Measurements from ENCODE around the gene CADPS.

DNA sequence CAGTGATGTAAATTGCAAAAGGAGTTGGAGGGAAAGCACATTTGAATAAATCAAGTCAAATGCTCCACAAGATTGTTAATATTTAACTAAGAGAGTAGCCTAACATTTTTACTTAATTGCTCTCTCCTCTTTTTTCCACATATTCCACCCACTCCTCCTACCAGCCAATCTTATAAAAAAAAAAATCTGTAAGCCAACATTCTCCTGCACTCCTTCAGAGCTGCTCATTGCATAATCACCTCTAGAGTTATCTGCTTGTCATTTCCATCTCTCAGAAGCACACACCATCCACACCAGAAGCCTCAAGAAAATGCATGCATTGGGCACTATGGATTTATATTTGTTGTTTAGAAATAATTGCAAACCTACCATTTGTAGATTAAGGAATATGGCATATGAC lies 64.1 kb downstream of the CADPS start:
- TF ChIP-seq, protein P1, sequence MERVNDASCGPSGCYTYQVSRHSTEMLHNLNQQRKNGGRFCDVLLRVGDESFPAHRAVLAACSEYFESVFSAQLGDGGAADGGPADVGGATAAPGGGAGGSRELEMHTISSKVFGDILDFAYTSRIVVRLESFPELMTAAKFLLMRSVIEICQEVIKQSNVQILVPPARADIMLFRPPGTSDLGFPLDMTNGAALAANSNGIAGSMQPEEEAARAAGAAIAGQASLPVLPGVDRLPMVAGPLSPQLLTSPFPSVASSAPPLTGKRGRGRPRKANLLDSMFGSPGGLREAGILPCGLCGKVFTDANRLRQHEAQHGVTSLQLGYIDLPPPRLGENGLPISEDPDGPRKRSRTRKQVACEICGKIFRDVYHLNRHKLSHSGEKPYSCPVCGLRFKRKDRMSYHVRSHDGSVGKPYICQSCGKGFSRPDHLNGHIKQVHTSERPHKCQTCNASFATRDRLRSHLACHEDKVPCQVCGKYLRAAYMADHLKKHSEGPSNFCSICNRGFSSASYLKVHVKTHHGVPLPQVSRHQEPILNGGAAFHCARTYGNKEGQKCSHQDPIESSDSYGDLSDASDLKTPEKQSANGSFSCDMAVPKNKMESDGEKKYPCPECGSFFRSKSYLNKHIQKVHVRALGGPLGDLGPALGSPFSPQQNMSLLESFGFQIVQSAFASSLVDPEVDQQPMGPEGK (CRISPR knock-in tag; IDR thresholded peaks at IDR 0.05; ENCODE audit: borderline replicate concordance), result no peak
- TF ChIP-seq ZFP3 (CRISPR knock-in tag; IDR thresholded peaks at IDR 0.05), result no peak
- TF ChIP-seq OSR1 (CRISPR knock-in tag; IDR thresholded peaks at IDR 0.05), result no peak
- no peak for TF ChIP-seq ZNF70 (CRISPR knock-in tag; IDR thresholded peaks at IDR 0.05)
- TF ChIP-seq, protein P2, sequence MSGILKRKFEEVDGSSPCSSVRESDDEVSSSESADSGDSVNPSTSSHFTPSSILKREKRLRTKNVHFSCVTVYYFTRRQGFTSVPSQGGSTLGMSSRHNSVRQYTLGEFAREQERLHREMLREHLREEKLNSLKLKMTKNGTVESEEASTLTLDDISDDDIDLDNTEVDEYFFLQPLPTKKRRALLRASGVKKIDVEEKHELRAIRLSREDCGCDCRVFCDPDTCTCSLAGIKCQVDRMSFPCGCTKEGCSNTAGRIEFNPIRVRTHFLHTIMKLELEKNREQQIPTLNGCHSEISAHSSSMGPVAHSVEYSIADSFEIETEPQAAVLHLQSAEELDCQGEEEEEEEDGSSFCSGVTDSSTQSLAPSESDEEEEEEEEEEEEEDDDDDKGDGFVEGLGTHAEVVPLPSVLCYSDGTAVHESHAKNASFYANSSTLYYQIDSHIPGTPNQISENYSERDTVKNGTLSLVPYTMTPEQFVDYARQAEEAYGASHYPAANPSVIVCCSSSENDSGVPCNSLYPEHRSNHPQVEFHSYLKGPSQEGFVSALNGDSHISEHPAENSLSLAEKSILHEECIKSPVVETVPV (CRISPR knock-in tag; IDR thresholded peaks at IDR 0.05), result no peak
- TF ChIP-seq ZFP30 (CRISPR knock-in tag; IDR thresholded peaks at IDR 0.05), result no peak
- TF ChIP-seq PPARA (CRISPR knock-in tag; IDR thresholded peaks at IDR 0.05; ENCODE audit: borderline replicate concordance), result no peak
- TF ChIP-seq, protein P3, sequence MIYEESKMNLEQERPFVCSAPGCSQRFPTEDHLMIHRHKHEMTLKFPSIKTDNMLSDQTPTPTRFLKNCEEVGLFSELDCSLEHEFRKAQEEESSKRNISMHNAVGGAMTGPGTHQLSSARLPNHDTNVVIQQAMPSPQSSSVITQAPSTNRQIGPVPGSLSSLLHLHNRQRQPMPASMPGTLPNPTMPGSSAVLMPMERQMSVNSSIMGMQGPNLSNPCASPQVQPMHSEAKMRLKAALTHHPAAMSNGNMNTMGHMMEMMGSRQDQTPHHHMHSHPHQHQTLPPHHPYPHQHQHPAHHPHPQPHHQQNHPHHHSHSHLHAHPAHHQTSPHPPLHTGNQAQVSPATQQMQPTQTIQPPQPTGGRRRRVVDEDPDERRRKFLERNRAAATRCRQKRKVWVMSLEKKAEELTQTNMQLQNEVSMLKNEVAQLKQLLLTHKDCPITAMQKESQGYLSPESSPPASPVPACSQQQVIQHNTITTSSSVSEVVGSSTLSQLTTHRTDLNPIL (CRISPR knock-in tag; IDR thresholded peaks at IDR 0.05; ENCODE audit: low read depth), result no peak
